WTC11 (cell line): Measurements from ENCODE around the gene MICAL1. TPM values are rescaled to one million over a fixed set of nuclear protein-coding genes. Genes with fewer than 3 reads are reported as not detected.

Experiments
- ATAC-seq: fragments of 200-7000 bp; cut with Tn5 transposase; 2 replicates; pipeline ENCODE4 v1.10.0; 2021; ENCODE audit warnings: mild to moderate bottlenecking, moderate library complexity
- CTCF ChIA-PET: fragments of 300-600 bp; sonication (Branson Sonifier 250); formaldehyde crosslinking; loops from one replicate; lab custom pipeline; 2021; ENCODE audit warnings: antibody characterized with exemption; lab: Charles Lee
- POLR2A ChIA-PET: fragments of 350-600 bp; sonication (Branson Sonifier 250); formaldehyde crosslinking; loops from one replicate; lab custom pipeline; 2021; ENCODE audit warnings: antibody characterized with exemption; lab: Charles Lee
- DNase-seq: peaks from one replicate; pipeline ENCODE4 v3.0.0; 2021; ENCODE audit warnings: low spot score
- H3K27ac Mint-ChIP-seq: 2 replicates; pipeline ENCODE4 v1.8.0; 2021; ENCODE audit warnings: mixed read lengths
- H3K27me3 Mint-ChIP-seq: 2 replicates; pipeline ENCODE4 v1.8.0; 2021; ENCODE audit warnings: low read depth, mild to moderate bottlenecking, moderate library complexity, mixed read lengths
- H3K36me3 Mint-ChIP-seq: 2 replicates; pipeline ENCODE4 v1.8.0; 2021; ENCODE audit warnings: mixed read lengths
- H3K4me1 Mint-ChIP-seq: 2 replicates; pipeline ENCODE4 v1.8.0; 2022; ENCODE audit warnings: mixed read lengths
- H3K4me3 Mint-ChIP-seq: 2 replicates; pipeline ENCODE4 v1.8.0; 2021; ENCODE audit warnings: mild to moderate bottlenecking, moderate library complexity, mixed read lengths
- H3K9me3 Mint-ChIP-seq: 2 replicates; pipeline ENCODE4 v1.8.0; 2021; ENCODE audit warnings: mixed read lengths
- FOXP1 ChIP-seq: sonication (generic); formaldehyde crosslinking; IDR thresholded peaks from 2 replicates; pipeline ENCODE4 v1.8.0; 2022; ENCODE audit warnings: missing genetic modification reagents, mild to moderate bottlenecking, moderate library complexity, borderline replicate concordance
- GABPB1 ChIP-seq: sonication (generic); formaldehyde crosslinking; IDR thresholded peaks from 2 replicates; pipeline ENCODE4 v1.8.1; 2023; ENCODE audit warnings: mild to moderate bottlenecking, missing genetic modification reagents
- GRHL2 ChIP-seq: fragments of 250-450 bp; sonication (Bioruptor Pico); IDR thresholded peaks from 2 replicates; pipeline ENCODE4 v1.8.0; 2022; ENCODE audit warnings: mild to moderate bottlenecking, moderate library complexity; ENCODE audit not compliant: insufficient replicate concordance, severe bottlenecking
- HMGA2 ChIP-seq: fragments of 250-450 bp; sonication (Bioruptor Pico); IDR thresholded peaks from 2 replicates; pipeline ENCODE4 v1.4.0; 2021; ENCODE audit warnings: mild to moderate bottlenecking, moderate library complexity
- JUN ChIP-seq: sonication (generic); formaldehyde crosslinking; IDR thresholded peaks from 2 replicates; pipeline ENCODE4 v1.8.0; 2023; ENCODE audit warnings: mild to moderate bottlenecking, missing genetic modification reagents
- NFATC4 ChIP-seq: fragments of 250-450 bp; sonication (Bioruptor Pico); IDR thresholded peaks from 2 replicates; pipeline ENCODE4 v1.9.0; 2021; ENCODE audit warnings: mild to moderate bottlenecking
- PRRX2 ChIP-seq: fragments of 250-450 bp; sonication (Bioruptor Pico); IDR thresholded peaks from 2 replicates; pipeline ENCODE4 v1.8.0; 2021; ENCODE audit warnings: mild to moderate bottlenecking
- TCF7 ChIP-seq: sonication (generic); formaldehyde crosslinking; IDR thresholded peaks from 2 replicates; pipeline ENCODE4 v1.8.0; 2022; ENCODE audit warnings: mild to moderate bottlenecking, low read depth, missing genetic modification reagents, moderate library complexity
- TEAD4 ChIP-seq: sonication (generic); formaldehyde crosslinking; IDR thresholded peaks from 2 replicates; pipeline ENCODE4 v1.8.0; 2022; ENCODE audit warnings: mild to moderate bottlenecking, missing genetic modification reagents
- ZNF219 ChIP-seq: sonication (generic); formaldehyde crosslinking; IDR thresholded peaks from 2 replicates; pipeline ENCODE4 v1.8.0; 2023; ENCODE audit warnings: missing genetic modification reagents, mild to moderate bottlenecking, borderline replicate concordance
- ZNF416 ChIP-seq: fragments of 250-450 bp; sonication (Bioruptor Pico); IDR thresholded peaks from 2 replicates; pipeline ENCODE4 v1.9.0; 2021; ENCODE audit warnings: mild to moderate bottlenecking, inconsistent platforms
- total RNA-seq: library from RNA; stranded (reverse); gene quantifications from 3 replicates; pipeline ENCODE4 v1.2.3, GENCODE V29; 2021
- TF ChIP-seq, protein P1 (sequence below): fragments of 250-450 bp; sonication (Bioruptor Pico); conservative IDR thresholded peaks from 2 replicates; pipeline ENCODE4 v1.9.0; 2021; ENCODE audit warnings: mild to moderate bottlenecking
- TF ChIP-seq, protein P2 (sequence below): sonication (generic); formaldehyde crosslinking; IDR thresholded peaks from 2 replicates; pipeline ENCODE4 v1.8.0; 2022; ENCODE audit warnings: mild to moderate bottlenecking, missing genetic modification reagents
- TF ChIP-seq, protein P3 (sequence below): sonication (generic); formaldehyde crosslinking; conservative IDR thresholded peaks from 2 replicates; pipeline ENCODE4 v1.8.1; 2022; ENCODE audit warnings: mild to moderate bottlenecking, missing genetic modification reagents
- TF ChIP-seq, protein P4 (sequence below): sonication (generic); formaldehyde crosslinking; IDR thresholded peaks from 2 replicates; pipeline ENCODE4 v1.8.0; 2022; ENCODE audit warnings: mild to moderate bottlenecking, missing genetic modification reagents
- TF ChIP-seq, protein P5 (sequence below): sonication (generic); formaldehyde crosslinking; IDR thresholded peaks from 2 replicates; pipeline ENCODE4 v1.8.1; 2022; ENCODE audit warnings: low read depth, mild to moderate bottlenecking, moderate library complexity, missing genetic modification reagents, borderline replicate concordance
- TF ChIP-seq, protein P6 (sequence below): sonication (generic); formaldehyde crosslinking; IDR thresholded peaks from 2 replicates; pipeline ENCODE4 v1.8.0; 2023; ENCODE audit warnings: mild to moderate bottlenecking, missing genetic modification reagents
- TF ChIP-seq, protein P7 (sequence below): sonication (generic); formaldehyde crosslinking; IDR thresholded peaks from 2 replicates; pipeline ENCODE4 v1.8.1; 2023; ENCODE audit warnings: mild to moderate bottlenecking, missing genetic modification reagents, borderline replicate concordance
- TF ChIP-seq, protein P8 (sequence below): sonication (generic); formaldehyde crosslinking; IDR thresholded peaks from 2 replicates; pipeline ENCODE4 v1.8.1; 2022; ENCODE audit warnings: mild to moderate bottlenecking, missing genetic modification reagents, moderate library complexity, borderline replicate concordance

MICAL1 gene
- total RNA-seq, 1 experiment from 2014 or later: 57.4 TPM

DNA sequence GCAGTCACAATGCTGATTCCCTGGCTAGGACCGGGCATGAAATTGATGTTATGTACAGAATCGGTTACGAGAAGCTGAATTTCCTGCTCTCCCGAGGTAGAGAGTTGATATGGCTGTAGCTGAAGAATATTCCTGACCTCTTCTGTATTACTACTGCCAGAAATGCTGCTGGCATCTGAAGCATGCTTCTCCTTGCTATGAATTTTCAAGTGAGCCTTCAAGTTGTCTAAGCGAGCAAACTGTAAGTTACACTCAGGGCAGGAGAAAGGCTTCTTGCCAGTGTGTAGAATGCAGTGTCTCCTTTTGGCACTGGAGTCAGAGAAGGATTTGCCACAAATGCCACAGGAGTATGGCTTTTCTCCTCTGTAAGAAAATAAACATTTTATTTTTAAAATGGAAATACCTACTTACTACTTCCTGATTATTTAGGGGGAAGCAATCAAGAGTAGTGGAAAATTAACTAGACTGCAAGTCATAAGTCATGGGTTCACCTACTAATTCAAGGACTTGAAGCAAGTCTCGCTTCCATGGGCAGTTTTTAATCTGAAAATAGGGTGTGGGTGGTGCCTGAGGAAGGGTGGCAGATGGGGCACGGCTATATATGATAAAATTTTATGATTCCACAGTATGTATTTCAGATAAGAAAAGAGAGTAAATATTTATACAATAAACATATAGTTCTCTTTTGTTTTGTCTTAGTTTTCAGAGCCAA lies 10.8 kb upstream of the MICAL1 start:
- no peak overlapping the region for H3K27ac Mint-ChIP-seq
- peaks cover 7% of the 10 kb centered on the region for H3K9me3 Mint-ChIP-seq
- no peak overlapping the region for H3K4me3 Mint-ChIP-seq
- no peaks in the 10 kb centered on the region for H3K27me3 Mint-ChIP-seq
- H3K36me3 Mint-ChIP-seq: peaks cover 91% of the 10 kb centered on the region
- no peak for DNase-seq
- ChIA-PET POLR2A (interaction anchor here (0.5 kb wide), 1 partner anchor 29 kb away, joined by 3 read pairs; no protein-coding TSS in a partner anchor), CTCF (no interaction called here)
- ATAC-seq: no peak
- TF ChIP-seq ZNF219 (CRISPR knock-in tag): no peak
- no peak for TF ChIP-seq JUN (CRISPR knock-in tag)
- no peak for TF ChIP-seq HMGA2 (CRISPR knock-in tag)
- TF ChIP-seq, all 79 proteins: peak for 0
- H3K4me1 Mint-ChIP-seq: peaks cover 7% of the 10 kb centered on the region

DNA sequence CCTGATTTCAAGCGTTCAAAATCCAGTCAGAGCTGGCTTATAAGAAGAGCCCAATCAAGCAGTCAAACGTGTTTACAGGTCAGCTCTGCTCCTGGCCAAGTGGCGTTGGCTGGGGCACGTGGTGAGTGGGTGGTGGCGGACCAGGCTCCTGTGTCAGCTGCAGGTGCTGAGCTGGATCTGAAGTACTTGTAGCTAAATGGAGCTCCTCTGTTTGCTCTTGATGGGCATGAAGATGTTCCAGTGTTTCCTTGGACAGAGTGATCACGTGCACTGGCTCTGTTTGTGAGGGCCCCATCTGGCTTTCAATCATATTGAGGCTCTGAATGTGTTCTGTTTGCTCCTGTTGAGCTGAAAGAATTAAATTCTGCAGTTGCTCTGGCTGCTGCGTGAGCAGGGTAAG lies 10.2 kb upstream of the MICAL1 start:
- ATAC-seq: no peak
- no peak for DNase-seq
- H3K36me3 Mint-ChIP-seq: peaks cover 91% of the 10 kb centered on the region
- ChIA-PET CTCF (no interaction called here), POLR2A (interaction anchor here (0.5 kb wide), 1 partner anchor 29 kb away, joined by 3 read pairs; no protein-coding TSS in a partner anchor)
- H3K4me1 Mint-ChIP-seq: peaks cover 7% of the 10 kb centered on the region
- no peaks in the 10 kb centered on the region for H3K27me3 Mint-ChIP-seq
- H3K27ac Mint-ChIP-seq: no peak overlapping the region
- peaks cover 7% of the 10 kb centered on the region for H3K9me3 Mint-ChIP-seq
- H3K4me3 Mint-ChIP-seq: no peak overlapping the region
- TF ChIP-seq GABPB1 (no peak), FOXP1 (no peak), NFATC4 (CRISPR knock-in tag) (no peak), TEAD4 (CRISPR knock-in tag) (no peak), TCF7 (CRISPR knock-in tag) (no peak), ZNF416 (CRISPR knock-in tag) (no peak), GRHL2 (CRISPR knock-in tag) (no peak), PRRX2 (CRISPR knock-in tag) (no peak)
- TF ChIP-seq, protein P1, sequence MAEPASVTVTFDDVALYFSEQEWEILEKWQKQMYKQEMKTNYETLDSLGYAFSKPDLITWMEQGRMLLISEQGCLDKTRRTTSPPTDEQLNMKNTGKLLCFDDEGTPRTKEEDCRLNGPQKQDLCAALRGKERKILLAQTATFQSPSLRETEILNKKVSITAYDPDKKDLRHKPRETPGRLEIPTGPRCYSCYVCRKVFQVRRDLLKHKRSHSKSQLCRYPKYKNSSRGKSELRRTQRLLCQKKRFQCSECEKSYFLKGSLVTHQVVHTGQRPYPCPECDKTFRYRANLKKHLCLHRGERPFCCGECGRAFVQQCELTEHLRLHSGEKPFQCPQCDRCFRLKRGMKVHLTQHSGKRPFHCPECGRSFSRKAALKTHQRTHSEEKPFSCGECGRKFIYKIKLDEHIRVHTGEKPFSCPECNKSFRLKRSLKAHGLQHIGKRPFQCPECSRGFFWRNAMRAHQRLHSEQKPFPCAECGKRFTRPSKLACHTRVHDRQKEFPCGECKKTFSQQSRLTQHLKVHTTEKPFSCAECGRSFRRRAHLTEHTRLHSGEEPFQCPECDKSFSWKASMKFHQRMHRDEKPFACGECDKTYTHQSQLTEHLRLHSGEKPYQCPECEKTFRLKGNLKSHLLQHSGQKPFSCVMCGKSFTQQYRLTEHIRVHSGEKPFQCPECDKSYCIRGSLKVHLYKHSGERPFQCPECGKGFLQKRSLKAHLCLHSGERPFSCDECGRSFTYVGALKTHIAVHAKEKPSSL: no peak
- TF ChIP-seq, protein P2, sequence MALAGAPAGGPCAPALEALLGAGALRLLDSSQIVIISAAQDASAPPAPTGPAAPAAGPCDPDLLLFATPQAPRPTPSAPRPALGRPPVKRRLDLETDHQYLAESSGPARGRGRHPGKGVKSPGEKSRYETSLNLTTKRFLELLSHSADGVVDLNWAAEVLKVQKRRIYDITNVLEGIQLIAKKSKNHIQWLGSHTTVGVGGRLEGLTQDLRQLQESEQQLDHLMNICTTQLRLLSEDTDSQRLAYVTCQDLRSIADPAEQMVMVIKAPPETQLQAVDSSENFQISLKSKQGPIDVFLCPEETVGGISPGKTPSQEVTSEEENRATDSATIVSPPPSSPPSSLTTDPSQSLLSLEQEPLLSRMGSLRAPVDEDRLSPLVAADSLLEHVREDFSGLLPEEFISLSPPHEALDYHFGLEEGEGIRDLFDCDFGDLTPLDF (CRISPR knock-in tag): no peak
- TF ChIP-seq, protein P3, sequence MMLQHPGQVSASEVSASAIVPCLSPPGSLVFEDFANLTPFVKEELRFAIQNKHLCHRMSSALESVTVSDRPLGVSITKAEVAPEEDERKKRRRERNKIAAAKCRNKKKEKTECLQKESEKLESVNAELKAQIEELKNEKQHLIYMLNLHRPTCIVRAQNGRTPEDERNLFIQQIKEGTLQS: no peak
- TF ChIP-seq, protein P4, sequence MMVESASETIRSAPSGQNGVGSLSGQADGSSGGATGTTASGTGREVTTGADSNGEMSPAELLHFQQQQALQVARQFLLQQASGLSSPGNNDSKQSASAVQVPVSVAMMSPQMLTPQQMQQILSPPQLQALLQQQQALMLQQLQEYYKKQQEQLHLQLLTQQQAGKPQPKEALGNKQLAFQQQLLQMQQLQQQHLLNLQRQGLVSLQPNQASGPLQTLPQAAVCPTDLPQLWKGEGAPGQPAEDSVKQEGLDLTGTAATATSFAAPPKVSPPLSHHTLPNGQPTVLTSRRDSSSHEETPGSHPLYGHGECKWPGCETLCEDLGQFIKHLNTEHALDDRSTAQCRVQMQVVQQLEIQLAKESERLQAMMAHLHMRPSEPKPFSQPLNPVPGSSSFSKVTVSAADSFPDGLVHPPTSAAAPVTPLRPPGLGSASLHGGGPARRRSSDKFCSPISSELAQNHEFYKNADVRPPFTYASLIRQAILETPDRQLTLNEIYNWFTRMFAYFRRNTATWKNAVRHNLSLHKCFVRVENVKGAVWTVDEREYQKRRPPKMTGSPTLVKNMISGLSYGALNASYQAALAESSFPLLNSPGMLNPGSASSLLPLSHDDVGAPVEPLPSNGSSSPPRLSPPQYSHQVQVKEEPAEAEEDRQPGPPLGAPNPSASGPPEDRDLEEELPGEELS: no peak
- TF ChIP-seq, protein P5, sequence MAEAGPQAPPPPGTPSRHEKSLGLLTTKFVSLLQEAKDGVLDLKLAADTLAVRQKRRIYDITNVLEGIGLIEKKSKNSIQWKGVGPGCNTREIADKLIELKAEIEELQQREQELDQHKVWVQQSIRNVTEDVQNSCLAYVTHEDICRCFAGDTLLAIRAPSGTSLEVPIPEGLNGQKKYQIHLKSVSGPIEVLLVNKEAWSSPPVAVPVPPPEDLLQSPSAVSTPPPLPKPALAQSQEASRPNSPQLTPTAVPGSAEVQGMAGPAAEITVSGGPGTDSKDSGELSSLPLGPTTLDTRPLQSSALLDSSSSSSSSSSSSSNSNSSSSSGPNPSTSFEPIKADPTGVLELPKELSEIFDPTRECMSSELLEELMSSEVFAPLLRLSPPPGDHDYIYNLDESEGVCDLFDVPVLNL (CRISPR knock-in tag): no peak
- TF ChIP-seq, protein P6, sequence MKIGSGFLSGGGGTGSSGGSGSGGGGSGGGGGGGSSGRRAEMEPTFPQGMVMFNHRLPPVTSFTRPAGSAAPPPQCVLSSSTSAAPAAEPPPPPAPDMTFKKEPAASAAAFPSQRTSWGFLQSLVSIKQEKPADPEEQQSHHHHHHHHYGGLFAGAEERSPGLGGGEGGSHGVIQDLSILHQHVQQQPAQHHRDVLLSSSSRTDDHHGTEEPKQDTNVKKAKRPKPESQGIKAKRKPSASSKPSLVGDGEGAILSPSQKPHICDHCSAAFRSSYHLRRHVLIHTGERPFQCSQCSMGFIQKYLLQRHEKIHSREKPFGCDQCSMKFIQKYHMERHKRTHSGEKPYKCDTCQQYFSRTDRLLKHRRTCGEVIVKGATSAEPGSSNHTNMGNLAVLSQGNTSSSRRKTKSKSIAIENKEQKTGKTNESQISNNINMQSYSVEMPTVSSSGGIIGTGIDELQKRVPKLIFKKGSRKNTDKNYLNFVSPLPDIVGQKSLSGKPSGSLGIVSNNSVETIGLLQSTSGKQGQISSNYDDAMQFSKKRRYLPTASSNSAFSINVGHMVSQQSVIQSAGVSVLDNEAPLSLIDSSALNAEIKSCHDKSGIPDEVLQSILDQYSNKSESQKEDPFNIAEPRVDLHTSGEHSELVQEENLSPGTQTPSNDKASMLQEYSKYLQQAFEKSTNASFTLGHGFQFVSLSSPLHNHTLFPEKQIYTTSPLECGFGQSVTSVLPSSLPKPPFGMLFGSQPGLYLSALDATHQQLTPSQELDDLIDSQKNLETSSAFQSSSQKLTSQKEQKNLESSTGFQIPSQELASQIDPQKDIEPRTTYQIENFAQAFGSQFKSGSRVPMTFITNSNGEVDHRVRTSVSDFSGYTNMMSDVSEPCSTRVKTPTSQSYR (CRISPR knock-in tag): no peak
- TF ChIP-seq, protein P7, sequence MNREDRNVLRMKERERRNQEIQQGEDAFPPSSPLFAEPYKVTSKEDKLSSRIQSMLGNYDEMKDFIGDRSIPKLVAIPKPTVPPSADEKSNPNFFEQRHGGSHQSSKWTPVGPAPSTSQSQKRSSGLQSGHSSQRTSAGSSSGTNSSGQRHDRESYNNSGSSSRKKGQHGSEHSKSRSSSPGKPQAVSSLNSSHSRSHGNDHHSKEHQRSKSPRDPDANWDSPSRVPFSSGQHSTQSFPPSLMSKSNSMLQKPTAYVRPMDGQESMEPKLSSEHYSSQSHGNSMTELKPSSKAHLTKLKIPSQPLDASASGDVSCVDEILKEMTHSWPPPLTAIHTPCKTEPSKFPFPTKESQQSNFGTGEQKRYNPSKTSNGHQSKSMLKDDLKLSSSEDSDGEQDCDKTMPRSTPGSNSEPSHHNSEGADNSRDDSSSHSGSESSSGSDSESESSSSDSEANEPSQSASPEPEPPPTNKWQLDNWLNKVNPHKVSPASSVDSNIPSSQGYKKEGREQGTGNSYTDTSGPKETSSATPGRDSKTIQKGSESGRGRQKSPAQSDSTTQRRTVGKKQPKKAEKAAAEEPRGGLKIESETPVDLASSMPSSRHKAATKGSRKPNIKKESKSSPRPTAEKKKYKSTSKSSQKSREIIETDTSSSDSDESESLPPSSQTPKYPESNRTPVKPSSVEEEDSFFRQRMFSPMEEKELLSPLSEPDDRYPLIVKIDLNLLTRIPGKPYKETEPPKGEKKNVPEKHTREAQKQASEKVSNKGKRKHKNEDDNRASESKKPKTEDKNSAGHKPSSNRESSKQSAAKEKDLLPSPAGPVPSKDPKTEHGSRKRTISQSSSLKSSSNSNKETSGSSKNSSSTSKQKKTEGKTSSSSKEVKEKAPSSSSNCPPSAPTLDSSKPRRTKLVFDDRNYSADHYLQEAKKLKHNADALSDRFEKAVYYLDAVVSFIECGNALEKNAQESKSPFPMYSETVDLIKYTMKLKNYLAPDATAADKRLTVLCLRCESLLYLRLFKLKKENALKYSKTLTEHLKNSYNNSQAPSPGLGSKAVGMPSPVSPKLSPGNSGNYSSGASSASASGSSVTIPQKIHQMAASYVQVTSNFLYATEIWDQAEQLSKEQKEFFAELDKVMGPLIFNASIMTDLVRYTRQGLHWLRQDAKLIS (CRISPR knock-in tag): no peak
- TF ChIP-seq, protein P8, sequence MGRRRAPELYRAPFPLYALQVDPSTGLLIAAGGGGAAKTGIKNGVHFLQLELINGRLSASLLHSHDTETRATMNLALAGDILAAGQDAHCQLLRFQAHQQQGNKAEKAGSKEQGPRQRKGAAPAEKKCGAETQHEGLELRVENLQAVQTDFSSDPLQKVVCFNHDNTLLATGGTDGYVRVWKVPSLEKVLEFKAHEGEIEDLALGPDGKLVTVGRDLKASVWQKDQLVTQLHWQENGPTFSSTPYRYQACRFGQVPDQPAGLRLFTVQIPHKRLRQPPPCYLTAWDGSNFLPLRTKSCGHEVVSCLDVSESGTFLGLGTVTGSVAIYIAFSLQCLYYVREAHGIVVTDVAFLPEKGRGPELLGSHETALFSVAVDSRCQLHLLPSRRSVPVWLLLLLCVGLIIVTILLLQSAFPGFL (CRISPR knock-in tag): no peak
